K562 (cell line): ENCODE measurements around the gene OXSR1.

Source experiments
- BHLHE40 ChIP-seq: IDR thresholded peaks from 2 replicates; pipeline ENCODE4 v1.6.1; 2011; ENCODE audit warnings: low read length, improper control_type of control experiment
- CTCF ChIP-seq, 3 experiments: IDR thresholded peaks in 2 of 3; conservative IDR thresholded peaks in 1 of 3; 2 replicates each; pipeline ENCODE4 v1.5.1; 2011 to 2012; ENCODE audit warnings: low read length in 3 of 3, mild to moderate bottlenecking in 3 of 3, control low read depth in 2 of 3, improper control_type of control experiment in 1 of 3, inconsistent platforms in 1 of 3, low read depth in 1 of 3, mixed read lengths in 1 of 3, moderate library complexity in 1 of 3; ENCODE audit not compliant: insufficient read depth in 2 of 3

GRCh38 chr3:38127611-38128302 lies 37.6 kb upstream of the OXSR1 start:
- TF ChIP-seq CTCF (IDR thresholded peaks at IDR 0.05 in 2 of 3, conservative IDR thresholded peaks at IDR 0.05 in 1 of 3; ENCODE audit: insufficient read depth in 2 of 3, low read depth in 1 of 3, low read length in 3 of 3): no peak
- no peak for TF ChIP-seq BHLHE40
